Osteocyte (in vitro differentiated cells): ENCODE results near the gene RP2. TPM values are rescaled to one million over a fixed set of nuclear protein-coding genes. Genes with fewer than 3 reads are reported as not detected.

ENCODE experiments used
- DNase-seq: peaks from one replicate; pipeline ENCODE4 v3.0.0; 2021; ENCODE audit warnings: mixed read lengths; ENCODE audit not compliant: unreplicated experiment; ENCODE audit errors: extremely low spot score
- H3K27ac Mint-ChIP-seq: one replicate; pipeline ENCODE4 v1.8.0; 2021; ENCODE audit warnings: mild to moderate bottlenecking, mixed read lengths; ENCODE audit not compliant: unreplicated experiment
- H3K27me3 Mint-ChIP-seq: one replicate; pipeline ENCODE4 v1.8.0; 2021; ENCODE audit warnings: mixed read lengths; ENCODE audit not compliant: unreplicated experiment
- H3K36me3 Mint-ChIP-seq: one replicate; pipeline ENCODE4 v1.8.0; 2021; ENCODE audit warnings: mixed read lengths; ENCODE audit not compliant: unreplicated experiment
- H3K4me1 Mint-ChIP-seq: one replicate; pipeline ENCODE4 v1.8.0; 2021; ENCODE audit warnings: mixed read lengths; ENCODE audit not compliant: unreplicated experiment
- H3K4me3 Mint-ChIP-seq: one replicate; pipeline ENCODE4 v1.8.0; 2021; ENCODE audit warnings: mild to moderate bottlenecking, moderate library complexity, mixed read lengths; ENCODE audit not compliant: unreplicated experiment
- H3K9me3 Mint-ChIP-seq: one replicate; pipeline ENCODE4 v1.8.0; 2021; ENCODE audit warnings: mixed read lengths; ENCODE audit not compliant: unreplicated experiment
- total RNA-seq: library from RNA; stranded (reverse); gene quantifications from 2 replicates; pipeline ENCODE4 v1.2.1, GENCODE V29; 2021
- TF ChIP-seq, protein P1 (sequence below): fragments of 200-600 bp; sonication (generic); IDR thresholded peaks from 2 replicates; pipeline ENCODE4 v1.5.0; 2021; ENCODE audit warnings: antibody characterized with exemption, mild to moderate bottlenecking, moderate library complexity

Gene RP2
- total RNA-seq, 1 donor from 2014 or later, result 15.7 TPM

GRCh38 chrX:46903458-46904242, 66.8 kb downstream of the RP2 start:
- no peaks in the 10 kb centered on the region for H3K27me3 Mint-ChIP-seq
- H3K9me3 Mint-ChIP-seq, result no peaks in the 10 kb centered on the region
- TF ChIP-seq, protein P1, sequence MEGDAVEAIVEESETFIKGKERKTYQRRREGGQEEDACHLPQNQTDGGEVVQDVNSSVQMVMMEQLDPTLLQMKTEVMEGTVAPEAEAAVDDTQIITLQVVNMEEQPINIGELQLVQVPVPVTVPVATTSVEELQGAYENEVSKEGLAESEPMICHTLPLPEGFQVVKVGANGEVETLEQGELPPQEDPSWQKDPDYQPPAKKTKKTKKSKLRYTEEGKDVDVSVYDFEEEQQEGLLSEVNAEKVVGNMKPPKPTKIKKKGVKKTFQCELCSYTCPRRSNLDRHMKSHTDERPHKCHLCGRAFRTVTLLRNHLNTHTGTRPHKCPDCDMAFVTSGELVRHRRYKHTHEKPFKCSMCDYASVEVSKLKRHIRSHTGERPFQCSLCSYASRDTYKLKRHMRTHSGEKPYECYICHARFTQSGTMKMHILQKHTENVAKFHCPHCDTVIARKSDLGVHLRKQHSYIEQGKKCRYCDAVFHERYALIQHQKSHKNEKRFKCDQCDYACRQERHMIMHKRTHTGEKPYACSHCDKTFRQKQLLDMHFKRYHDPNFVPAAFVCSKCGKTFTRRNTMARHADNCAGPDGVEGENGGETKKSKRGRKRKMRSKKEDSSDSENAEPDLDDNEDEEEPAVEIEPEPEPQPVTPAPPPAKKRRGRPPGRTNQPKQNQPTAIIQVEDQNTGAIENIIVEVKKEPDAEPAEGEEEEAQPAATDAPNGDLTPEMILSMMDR, result peak; percentile 74
- peak overlapping the region; percentile 74 for H3K4me3 Mint-ChIP-seq
- H3K36me3 Mint-ChIP-seq, result no peaks in the 10 kb centered on the region
- DNase-seq, result peak; percentile 91
- H3K4me1 Mint-ChIP-seq, result no peaks in the 10 kb centered on the region
- peak overlapping the region; percentile 50 for H3K27ac Mint-ChIP-seq

GRCh38 chrX:46904626-46905025, 67.8 kb downstream of the RP2 start:
- Mint-ChIP-seq H3K27ac (no peak overlapping the region), H3K27me3 (peaks cover 4% of the 10 kb centered on the region), H3K4me1 (no peaks in the 10 kb centered on the region), H3K9me3 (no peaks in the 10 kb centered on the region), H3K36me3 (no peaks in the 10 kb centered on the region), H3K4me3 (no peak overlapping the region)
- no peak for DNase-seq
- TF ChIP-seq, protein P1, result no peak

- Mint-ChIP-seq H3K36me3 (no peaks in the 10 kb centered on the region), H3K4me1 (peaks cover 9% of the 10 kb centered on the region), H3K9me3 (peaks cover 9% of the 10 kb centered on the region), H3K27ac (no peak overlapping the region), H3K27me3 (peaks cover 4% of the 10 kb centered on the region), H3K4me3 (no peak overlapping the region)
- TF ChIP-seq, protein P1, result no peak
- DNase-seq, result no peak
These were observed 73.6 kb downstream of the RP2 start for GRCh38 chrX:46910415-46910814.

DNA sequence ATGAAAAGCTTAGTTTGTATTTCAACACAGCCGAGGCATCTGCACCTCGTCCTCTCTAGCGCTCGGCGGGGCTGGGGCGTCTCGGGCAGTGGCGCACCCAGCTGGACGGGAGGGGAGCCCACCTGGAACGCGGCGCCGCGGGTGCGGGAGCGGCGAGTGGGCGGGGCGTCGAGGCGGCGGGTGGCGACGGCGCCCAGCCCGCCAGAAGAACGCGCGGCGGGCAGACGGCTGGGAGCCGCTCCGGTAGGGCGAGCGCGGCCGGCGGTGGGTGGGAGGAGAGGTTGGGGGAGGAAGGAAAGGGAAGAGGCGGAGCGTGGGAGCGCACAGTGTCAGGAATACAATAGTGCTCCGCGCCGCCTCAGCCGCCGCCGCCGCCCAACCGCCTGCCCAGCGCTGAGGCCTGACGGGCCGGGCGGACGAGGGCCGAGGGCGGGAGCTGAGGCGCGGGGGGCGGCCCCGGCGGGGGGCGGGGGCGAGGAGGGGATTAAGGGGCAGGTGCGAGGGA, 75.3 kb downstream of the RP2 start, which contains the start of gene JADE3:
JADE3 (plus strand) TSS at position 324 of the 505 bp plus-strand sequence. CDS start 72,474 bp downstream, outside the sequence.
- H3K27me3 Mint-ChIP-seq, result peaks cover 4% of the 10 kb centered on the region
- H3K4me3 Mint-ChIP-seq, result peak within 1 kb of the TSS; percentile 84
- H3K9me3 Mint-ChIP-seq, result peaks cover 23% of the 10 kb centered on the region
- TF ChIP-seq, protein P1, result no peak
- peaks cover 9% of the 10 kb centered on the region for H3K4me1 Mint-ChIP-seq
- peak; percentile 89 for DNase-seq
- no peak within 1 kb of the TSS for H3K27ac Mint-ChIP-seq
- H3K36me3 Mint-ChIP-seq, result no peaks in the 10 kb centered on the region
